Measurements from ENCODE around the gene GCLC. TPM values are rescaled to one million over a fixed set of nuclear protein-coding genes. Genes with fewer than 3 reads are reported as not detected.

Gene GCLC
- total RNA-seq, 2 donors from 2014 or later = 13.5 to 26.3 TPM

DNA sequence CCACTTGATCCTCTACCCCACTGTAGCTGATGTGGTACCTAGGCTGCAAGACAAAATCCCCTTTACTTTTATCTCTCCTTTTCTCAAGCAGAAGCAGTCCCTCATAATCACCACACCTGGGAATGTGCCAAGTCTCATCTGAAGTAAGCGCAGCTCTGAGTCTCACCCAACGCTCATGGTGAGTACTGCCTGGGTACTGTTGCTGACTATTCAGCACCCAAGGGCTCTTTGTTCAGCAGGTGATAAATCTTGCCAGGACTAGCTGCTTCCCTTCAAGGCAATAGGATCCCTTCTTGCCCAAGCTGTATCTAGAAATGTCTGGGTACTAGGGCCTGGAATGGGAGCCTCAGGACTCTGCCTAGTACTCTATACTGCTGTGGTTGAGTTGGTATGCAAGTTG is 70.9 kb downstream of the GCLC start:
- H3K36me3 ChIP-seq = no peaks in the 10 kb centered on the region
- H3K4me3 ChIP-seq = no peak overlapping the region
- no peaks in the 10 kb centered on the region for H3K27me3 ChIP-seq
- no peaks in the 10 kb centered on the region for H3K9me3 ChIP-seq
- TF ChIP-seq, protein P1, sequence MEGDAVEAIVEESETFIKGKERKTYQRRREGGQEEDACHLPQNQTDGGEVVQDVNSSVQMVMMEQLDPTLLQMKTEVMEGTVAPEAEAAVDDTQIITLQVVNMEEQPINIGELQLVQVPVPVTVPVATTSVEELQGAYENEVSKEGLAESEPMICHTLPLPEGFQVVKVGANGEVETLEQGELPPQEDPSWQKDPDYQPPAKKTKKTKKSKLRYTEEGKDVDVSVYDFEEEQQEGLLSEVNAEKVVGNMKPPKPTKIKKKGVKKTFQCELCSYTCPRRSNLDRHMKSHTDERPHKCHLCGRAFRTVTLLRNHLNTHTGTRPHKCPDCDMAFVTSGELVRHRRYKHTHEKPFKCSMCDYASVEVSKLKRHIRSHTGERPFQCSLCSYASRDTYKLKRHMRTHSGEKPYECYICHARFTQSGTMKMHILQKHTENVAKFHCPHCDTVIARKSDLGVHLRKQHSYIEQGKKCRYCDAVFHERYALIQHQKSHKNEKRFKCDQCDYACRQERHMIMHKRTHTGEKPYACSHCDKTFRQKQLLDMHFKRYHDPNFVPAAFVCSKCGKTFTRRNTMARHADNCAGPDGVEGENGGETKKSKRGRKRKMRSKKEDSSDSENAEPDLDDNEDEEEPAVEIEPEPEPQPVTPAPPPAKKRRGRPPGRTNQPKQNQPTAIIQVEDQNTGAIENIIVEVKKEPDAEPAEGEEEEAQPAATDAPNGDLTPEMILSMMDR (IDR thresholded peaks at IDR 0.05) = no peak
- H3K27ac ChIP-seq = no peak overlapping the region
- H3K4me1 ChIP-seq = no peaks in the 10 kb centered on the region
- DNase-seq (ENCODE audit: low spot score) = no peak

DNA sequence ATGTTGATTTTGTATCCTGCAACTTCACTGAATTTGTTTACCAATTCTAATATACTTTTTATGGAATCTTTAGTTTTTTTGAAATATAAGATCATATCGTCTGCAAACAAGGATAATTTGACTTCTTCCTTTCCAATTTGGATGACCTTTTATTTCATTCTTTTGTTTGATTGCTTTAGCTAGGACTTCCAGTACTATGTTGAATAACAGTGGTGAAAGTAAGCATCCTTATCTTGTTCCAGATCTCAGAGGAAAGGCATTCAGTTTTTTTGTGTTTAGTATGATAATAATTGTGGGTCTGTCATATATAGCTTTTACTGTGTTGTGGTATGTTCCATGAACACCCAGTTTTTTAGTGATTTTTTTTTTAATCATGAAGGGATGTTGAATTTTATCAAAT is 75.7 kb downstream of the GCLC start:
- no peak overlapping the region for H3K27ac ChIP-seq
- TF ChIP-seq, protein P1 (IDR thresholded peaks at IDR 0.05) = no peak
- H3K4me3 ChIP-seq = no peak overlapping the region
- no peaks in the 10 kb centered on the region for H3K9me3 ChIP-seq
- DNase-seq (ENCODE audit: low spot score) = no peak
- no peaks in the 10 kb centered on the region for H3K36me3 ChIP-seq
- peaks cover 0 to 13% of the 10 kb centered on the region in 2 donors for H3K4me1 ChIP-seq
- H3K27me3 ChIP-seq = no peaks in the 10 kb centered on the region

DNA sequence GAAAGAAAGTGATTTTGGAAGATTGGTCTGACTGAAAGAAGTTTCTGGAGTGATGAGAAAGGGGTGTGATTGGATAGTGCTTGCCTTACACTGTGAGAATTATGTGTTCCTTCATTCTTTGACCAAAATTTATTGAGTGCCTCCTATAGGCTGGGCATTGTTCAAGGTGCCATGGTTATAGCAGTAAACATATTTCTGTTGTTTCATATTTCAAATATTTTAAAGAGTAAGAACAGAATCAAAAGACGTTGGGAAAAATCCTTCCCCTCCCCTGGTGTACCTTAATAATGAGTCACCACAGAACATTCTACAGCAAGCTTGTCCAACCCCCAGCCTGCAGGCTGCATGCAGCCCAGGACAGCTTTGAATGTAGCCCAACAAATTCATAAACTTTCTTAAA is 78.6 kb downstream of the GCLC start:
- peaks cover 0 to 20% of the 10 kb centered on the region in 2 donors for H3K4me1 ChIP-seq
- H3K36me3 ChIP-seq = no peaks in the 10 kb centered on the region
- TF ChIP-seq, protein P1 (IDR thresholded peaks at IDR 0.05) = no peak
- H3K9me3 ChIP-seq = no peaks in the 10 kb centered on the region
- DNase-seq (ENCODE audit: low spot score) = no peak
- no peaks in the 10 kb centered on the region for H3K27me3 ChIP-seq
- H3K4me3 ChIP-seq = no peak overlapping the region
- H3K27ac ChIP-seq = no peak overlapping the region

DNA sequence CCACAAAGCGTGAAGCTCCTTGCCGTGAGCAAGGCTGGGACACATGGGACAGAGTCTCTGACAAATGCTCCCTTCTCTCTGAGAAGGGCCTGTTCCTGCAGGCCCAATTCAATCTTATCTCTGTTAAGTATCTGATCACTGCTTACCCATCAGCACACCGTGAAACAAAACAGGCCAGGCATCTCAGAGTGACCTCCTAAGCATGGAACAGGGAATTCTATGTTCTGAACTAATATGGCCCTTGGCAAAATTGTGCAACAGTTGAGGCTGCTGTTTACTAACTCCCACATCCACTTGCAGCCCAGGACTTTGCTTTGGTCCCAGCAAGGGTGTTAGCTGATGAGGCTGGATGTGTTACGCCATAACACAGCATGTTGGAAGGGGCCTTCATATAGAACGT is 79.2 kb downstream of the GCLC start:
- Histone ChIP-seq H3K4me1 (peaks cover 0 to 22% of the 10 kb centered on the region in 2 donors), H3K9me3 (no peaks in the 10 kb centered on the region), H3K27ac (no peak overlapping the region), H3K4me3 (no peak overlapping the region), H3K27me3 (no peaks in the 10 kb centered on the region), H3K36me3 (no peaks in the 10 kb centered on the region)
- TF ChIP-seq, protein P1 (IDR thresholded peaks at IDR 0.05) = no peak
- DNase-seq (ENCODE audit: low spot score) = no peak

DNA sequence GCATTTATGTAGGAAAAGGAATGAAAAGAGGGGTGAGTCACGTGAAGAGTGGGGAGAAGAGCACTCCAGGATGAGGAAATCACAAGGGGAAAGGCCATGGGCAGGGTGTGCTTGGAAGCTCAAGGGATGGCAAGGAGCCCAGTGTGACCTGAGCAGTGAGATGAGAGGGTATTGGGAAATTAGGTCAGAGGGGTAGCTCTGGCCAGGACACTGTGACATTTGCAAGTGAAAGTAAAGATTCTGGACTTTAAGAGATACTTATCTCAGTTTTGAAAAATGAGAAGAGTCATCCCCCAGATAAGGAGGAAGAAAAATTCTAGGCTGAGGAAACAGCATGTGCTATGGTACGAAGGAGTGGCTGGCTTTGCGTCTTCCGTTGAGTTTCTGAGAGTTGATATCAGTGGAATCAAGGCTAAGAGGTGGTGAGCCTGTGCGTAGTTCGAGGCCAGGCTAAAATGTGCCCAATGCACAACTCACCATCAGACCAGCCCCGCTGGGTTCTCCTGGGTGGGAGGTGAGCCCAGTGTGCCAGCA is 79.9 kb downstream of the GCLC start:
- Histone ChIP-seq H3K27ac (no peak overlapping the region), H3K9me3 (no peaks in the 10 kb centered on the region), H3K36me3 (no peaks in the 10 kb centered on the region), H3K4me1 (peaks cover 0 to 22% of the 10 kb centered on the region in 2 donors), H3K4me3 (no peak overlapping the region), H3K27me3 (no peaks in the 10 kb centered on the region)
- TF ChIP-seq, protein P1 (IDR thresholded peaks at IDR 0.05) = no peak
- DNase-seq (ENCODE audit: low spot score) = no peak

DNA sequence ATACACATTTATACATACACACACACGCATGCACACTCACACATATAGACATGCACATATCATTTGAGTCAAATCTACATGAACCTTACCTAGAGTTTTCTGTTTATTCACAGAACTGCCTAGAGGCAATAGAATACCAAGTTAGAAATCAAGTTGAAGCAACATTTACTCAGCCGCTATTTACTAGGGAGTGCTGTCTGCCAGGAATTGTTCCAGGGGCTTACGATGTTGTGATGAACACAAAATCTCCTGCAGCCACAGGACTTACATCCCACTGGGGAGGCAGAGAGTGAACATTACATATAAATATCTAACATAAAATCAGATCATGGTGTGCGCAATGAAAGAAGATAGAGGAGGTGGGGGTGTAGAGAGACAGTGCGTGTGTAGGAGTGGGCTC is 80.4 kb downstream of the GCLC start:
- no peaks in the 10 kb centered on the region for H3K27me3 ChIP-seq
- no peak overlapping the region for H3K4me3 ChIP-seq
- peaks cover 0 to 22% of the 10 kb centered on the region in 2 donors for H3K4me1 ChIP-seq
- H3K27ac ChIP-seq = no peak overlapping the region
- no peaks in the 10 kb centered on the region for H3K9me3 ChIP-seq
- no peaks in the 10 kb centered on the region for H3K36me3 ChIP-seq
- TF ChIP-seq, protein P1 (IDR thresholded peaks at IDR 0.05) = no peak
- DNase-seq (ENCODE audit: low spot score) = no peak

All from right atrium auricular region (tissue), 2 donors.